Activated CD4-positive, CD25-positive, alpha-beta regulatory T cell (primary cell): ENCODE data around the gene MIOX.
"Not testable (repeated sequence)": the region's sequence is repeated elsewhere in the genome, so short reads cannot be mapped to it uniquely, and the experiment has no call there.

Experiments
- DNase-seq, 4 experiments: peaks; one replicate each; lab custom pipeline; 2025; lab: John Stamatoyannopoulos, UW

The MIOX gene

DNA sequence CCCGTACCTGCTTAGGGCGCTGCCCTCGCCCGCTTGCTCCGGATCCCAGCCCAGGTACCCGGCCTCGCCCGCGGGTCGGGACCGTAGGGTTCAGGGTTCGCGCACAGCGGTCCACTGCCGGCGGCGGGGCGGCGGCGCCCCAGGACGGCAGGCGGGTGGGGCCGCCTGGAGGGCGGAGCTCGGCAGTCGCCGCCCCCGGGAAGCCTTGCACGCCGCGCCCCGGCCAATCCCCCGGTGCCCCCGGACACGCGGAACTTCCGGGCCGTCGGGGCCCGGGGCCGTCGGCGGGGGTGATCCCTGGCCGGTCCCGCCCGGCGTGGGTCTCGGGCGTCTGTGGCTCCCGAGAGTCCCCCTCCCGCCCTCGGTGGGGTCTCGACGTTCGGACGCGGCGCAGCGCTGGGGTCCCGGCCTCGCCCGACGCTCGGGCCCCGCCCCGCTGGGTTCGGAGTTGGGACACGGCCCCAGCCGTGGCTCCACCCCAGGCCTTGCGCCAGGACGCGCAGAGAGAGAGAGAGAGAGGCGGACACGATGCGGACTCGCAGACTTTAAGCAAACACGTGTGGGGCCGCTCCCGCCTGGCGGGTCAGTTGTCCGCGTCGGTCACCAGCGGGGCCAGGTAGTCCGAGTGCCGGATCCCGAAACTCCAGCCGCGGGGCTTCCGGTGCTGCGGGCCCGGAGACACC, 43.4 kb downstream of the MIOX start, which contains the start of gene TYMP:
Gene TYMP (minus strand): TSS at position 116 of the 683 bp plus-strand sequence. CDS start 303 bp downstream, outside the sequence.
- peak; percentile 58 to 69 (median 66) for DNase-seq

DNA sequence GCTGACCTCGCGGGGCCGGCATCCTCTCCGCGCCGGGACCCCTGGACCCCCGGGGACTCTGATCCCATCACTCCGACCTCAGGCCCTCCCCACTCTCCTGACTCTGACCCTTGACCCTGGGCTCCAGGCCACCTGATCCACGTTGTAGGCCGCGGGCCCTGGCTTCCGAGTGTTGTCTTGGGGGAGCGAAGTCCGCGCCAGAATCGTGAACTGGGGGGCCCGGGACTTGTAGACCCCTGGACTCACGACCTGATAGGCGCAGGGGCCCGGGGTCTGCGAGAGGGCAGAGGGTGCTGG, 43.9 kb downstream of the MIOX start:
- DNase-seq: no peak

DNA sequence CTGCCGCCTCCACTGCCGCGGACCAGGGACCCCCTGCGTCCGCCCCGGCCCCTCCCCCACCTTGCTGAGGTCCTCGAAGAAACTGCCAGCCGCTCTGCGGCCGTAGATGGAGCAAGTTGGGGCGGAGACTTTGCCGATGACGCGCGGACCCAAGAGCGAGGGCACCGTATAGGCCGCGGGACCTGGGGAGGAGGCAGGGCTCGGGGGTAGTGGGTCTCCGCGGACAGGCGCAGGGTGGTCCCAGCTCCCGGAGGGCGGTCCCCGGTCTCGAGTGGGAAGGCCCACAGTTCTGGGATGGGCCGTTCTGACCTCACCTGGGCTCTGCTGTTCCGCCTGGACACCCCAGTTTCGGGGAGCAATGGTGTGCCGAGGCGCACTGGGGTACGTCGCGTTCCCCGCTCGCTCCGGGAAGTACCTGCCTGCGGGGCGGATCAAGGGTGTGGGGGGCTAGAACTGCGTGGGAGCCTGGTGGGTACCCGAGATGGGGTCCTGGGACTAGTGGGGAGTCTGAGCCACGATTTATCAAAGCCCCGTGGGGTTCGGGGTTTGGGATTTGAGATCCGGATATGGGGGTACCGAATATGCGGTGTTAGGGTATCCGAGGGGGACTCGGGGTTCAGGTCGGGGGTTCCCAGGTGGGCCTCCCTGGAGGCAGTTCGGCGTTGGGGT, 44.4 kb downstream of the MIOX start:
- DNase-seq: peak; percentile 63 to 78 (median 76)

DNA sequence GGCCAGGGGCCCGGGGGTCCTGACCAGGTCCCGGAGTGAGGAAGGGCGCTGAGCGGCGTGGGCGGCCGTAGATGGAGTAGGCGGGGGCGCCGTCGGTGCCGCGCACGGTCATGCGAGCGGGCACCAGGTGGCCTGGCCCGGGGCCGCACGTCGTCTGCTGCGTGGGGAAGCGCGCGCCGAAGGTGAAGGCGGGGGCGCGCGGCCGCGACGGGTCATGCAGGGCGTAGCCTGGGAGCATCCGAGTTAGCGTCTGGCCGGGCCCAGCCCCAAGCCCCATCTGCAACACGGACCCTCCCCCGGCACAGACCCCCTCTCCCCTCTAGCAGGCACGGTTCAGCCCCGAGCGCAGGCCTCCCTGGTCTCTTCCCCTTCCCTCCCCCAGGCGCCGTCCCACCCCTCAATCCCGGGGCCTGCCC, 44.9 kb downstream of the MIOX start:
- peak; percentile 62 to 79 (median 69) for DNase-seq

DNA sequence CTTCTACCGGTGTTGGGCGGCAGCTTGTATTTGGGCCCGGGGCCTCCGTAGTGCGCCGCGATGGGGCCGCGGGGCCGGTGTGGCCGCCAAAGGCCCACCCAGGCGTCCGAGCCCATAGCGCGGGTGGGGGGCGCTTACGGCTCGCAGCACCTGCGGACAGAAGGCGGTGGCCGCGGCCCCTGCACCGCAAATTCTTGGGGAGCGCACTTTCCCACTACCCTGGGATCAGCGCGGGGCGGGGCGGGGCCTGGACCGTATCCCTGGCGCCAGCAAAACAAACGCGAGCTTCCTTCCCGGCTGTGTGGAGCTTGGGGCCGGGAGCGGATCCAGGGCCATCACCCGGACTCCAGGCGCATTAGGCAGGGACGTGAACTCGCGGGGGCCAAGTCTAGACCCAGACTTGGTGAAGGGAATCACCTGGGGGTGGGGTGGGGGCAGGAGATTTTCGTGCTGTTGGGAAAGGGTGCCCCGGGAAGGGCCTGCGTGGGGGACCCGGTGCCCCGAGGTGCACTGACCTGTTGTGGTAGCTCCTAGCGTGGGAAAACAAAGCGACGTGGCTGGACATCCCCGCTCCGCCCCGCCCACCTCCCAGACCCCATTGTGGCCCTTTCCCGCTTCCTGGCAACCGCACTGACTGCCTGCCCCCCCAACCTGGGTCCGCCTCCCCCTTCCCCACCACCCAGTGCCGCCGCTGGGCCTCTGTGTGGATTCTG, 45.5 kb downstream of the MIOX start:
- DNase-seq: no peak

DNA sequence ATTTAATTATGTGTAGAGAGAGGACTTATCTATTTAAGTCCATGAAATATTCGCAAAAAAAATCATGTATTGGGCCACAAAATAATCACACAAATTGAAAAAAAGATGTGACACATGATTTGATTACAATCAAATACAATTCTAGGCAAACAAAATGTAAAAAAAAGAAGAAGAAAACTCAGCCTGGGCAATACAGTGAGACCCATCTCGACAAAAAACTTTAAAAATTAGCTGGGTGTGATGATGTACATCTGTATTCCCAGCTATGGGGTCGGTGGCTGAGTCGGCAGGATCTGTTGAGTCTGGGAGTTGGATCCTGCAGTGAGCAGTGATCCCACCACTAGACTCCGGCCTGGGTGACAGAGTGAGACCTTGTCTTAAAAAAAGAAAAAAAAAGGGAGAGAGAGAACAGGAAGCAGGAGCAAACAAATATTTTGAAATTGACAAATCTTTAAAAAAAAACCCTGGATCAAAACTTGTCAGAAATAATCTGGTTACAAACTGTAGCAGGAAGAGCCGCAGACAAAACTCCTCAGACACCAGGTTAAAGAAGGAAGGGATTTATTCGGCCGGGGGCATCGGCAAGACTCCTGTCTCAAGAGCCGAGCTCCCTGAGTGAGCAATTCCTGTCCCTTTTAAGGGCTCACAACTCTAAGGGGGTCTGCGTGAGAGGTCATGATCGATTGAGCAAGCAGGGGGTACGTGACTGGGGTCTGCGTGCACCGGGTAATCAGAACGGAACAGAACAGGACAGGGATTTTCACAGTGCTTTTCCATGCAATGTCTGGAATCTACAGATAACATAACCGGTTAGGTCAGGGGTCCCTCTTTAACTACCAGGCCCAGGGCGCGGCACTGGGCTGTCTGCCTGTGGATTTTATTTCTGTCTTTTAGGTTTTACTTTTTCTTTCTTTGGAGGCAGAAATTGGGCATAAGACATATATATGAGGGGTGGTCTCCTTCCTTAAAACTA, 46.5 kb downstream of the MIOX start:
- no peak for DNase-seq

DNA sequence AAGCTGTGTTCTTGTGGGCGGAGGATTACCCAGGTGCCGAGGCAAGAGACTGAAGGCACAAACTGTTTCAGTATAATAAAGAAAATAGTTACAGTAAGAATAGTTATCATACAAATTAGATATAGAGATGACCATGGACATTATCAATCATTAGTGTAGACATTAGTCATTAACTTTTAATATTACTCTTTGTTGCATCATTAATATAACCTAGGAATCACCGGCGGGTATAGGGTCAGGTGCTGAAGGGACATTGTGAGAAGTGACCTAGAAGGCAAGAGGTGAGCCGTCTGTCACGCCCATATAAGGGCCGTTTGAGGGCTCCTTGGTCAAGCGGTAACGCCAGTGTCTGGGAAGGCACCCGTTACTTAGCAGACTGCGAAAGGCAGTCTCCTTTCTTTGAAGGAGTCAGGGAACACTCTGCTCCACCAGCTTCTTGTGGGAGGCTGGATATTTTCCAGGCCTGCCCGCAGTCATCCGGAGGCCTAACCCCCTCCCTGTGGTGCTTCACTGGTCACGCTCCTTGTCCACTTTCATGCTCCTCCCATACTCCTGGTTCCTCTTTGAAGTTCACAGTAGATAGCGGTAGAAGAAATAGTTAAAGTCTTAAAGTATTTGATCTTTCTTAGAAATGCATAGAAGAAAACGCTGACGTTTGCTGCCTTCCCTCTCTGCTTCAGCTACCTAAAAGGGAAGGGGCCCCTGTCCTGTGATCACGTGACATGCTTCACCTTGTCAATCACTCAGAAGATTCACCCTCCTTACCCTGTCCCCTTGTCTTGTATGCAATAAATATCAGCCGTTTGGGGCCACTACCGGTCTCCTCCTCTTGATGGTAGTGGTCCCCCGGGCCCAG, 47.4 kb downstream of the MIOX start:
- DNase-seq: not testable (repeated sequence)

DNA sequence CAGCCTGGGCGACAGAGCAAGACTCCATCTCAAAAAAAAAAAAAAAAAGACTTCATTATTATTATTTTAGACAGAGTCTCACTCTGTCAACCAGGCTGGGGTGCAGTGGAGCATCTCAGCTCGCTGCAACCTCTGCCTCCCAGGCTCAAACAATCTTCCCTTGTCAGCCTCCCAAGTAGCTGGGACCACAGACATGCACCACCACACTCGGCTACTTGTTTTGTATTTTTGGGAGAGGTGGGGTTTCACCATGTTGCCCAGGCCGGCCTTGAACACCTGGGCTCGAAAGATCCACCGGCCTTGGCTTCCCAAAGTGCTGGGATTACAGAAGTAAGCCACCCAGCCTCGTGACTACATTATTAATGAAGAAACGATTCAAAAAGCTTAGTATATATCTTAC, 48.5 kb downstream of the MIOX start:
- no peak for DNase-seq

DNA sequence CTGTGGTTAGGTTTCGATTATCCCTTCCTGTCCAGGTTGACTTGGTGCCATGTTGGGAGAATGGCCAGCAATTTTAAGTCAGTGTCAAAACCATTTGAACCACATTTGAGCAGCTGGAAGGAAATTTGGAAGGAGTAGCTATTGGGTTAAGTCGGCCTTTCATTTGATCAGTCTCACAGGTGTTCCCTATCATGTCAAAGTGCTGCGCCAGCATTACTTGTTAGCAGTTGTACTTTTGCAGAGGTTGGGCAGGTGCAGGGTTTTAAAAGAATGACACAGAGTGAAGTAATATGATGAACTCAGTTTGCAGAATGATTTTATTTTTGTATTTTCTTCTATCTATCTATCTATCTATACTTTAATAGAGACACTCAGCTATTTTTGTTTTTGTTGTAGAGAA, 49.6 kb downstream of the MIOX start:
- DNase-seq: no peak

DNA sequence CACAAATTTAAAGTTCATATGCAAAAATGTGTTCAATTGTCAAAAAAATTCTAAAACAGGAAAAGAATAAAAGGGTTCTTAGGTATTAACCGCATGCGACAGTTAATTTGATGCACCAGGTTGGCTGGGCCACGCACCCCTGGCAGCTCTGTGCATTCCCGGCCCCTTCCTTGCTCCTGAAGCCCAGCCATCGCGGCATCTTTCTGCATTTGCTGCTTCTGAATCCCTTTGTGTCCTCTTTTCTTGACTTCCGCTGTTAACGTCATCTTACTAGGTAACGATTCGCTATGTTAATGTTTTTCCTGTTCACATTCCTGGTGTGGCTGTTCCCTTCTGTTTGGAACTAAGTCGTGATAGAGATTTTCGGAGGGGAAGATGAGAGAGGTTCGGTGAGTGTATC, 51.1 kb downstream of the MIOX start:
- no peak for DNase-seq
